Measurements from ENCODE around the gene IL1RAPL2.

Gene IL1RAPL2

GRCh38 chrX:105475801-105476200, 909.8 kb downstream of the IL1RAPL2 start:
- no peak for DNase-seq

GRCh38 chrX:105477351-105477750, 911.4 kb downstream of the IL1RAPL2 start:
- DNase-seq: no peak

- DNase-seq: no peak
These were observed 914.8 kb downstream of the IL1RAPL2 start for GRCh38 chrX:105480646-105481310.

GRCh38 chrX:105483011-105483410, 917.0 kb downstream of the IL1RAPL2 start:
- DNase-seq: no peak

GRCh38 chrX:105488716-105489115, 922.7 kb downstream of the IL1RAPL2 start:
- no peak for DNase-seq

GRCh38 chrX:105495376-105495775, 929.4 kb downstream of the IL1RAPL2 start:
- DNase-seq: no peak

- DNase-seq: no peak
These were observed 936.3 kb downstream of the IL1RAPL2 start for GRCh38 chrX:105502336-105502735.

- DNase-seq: no peak
These were observed 949.6 kb downstream of the IL1RAPL2 start for GRCh38 chrX:105515561-105515960.

- no peak for DNase-seq
These were observed 960.4 kb downstream of the IL1RAPL2 start for GRCh38 chrX:105526431-105526830.

- DNase-seq: no peak
These were observed 961.8 kb downstream of the IL1RAPL2 start for GRCh38 chrX:105527759-105528158.

GRCh38 chrX:105533951-105534350, 968.0 kb downstream of the IL1RAPL2 start:
- DNase-seq: no peak

- DNase-seq: no peak
These were observed 977.3 kb downstream of the IL1RAPL2 start for GRCh38 chrX:105543283-105543682.

GRCh38 chrX:105550043-105550663, 984.2 kb downstream of the IL1RAPL2 start:
- no peak for DNase-seq

- DNase-seq: no peak
These were observed 986.4 kb downstream of the IL1RAPL2 start for GRCh38 chrX:105552395-105552794.

- no peak for DNase-seq
These were observed 987.1 kb downstream of the IL1RAPL2 start for GRCh38 chrX:105553118-105553517.

GRCh38 chrX:105564501-105564900, 998.5 kb downstream of the IL1RAPL2 start:
- DNase-seq: no peak

GRCh38 chrX:105565856-105566255, 999.9 kb downstream of the IL1RAPL2 start:
- no peak for DNase-seq

GRCh38 chrX:105567082-105567481, 1001.1 kb downstream of the IL1RAPL2 start:
- DNase-seq: no peak

- DNase-seq: no peak
These were observed 1042.7 kb downstream of the IL1RAPL2 start for GRCh38 chrX:105608745-105609144.

GRCh38 chrX:105609530-105609929, 1043.5 kb downstream of the IL1RAPL2 start:
- DNase-seq: no peak

GRCh38 chrX:105610411-105610810, 1044.4 kb downstream of the IL1RAPL2 start:
- no peak for DNase-seq

GRCh38 chrX:105618393-105619101, 1052.5 kb downstream of the IL1RAPL2 start:
- DNase-seq: peak; percentile 77 to 86

GRCh38 chrX:105634180-105634579, 1068.2 kb downstream of the IL1RAPL2 start:
- no peak for DNase-seq

GRCh38 chrX:105635794-105636193, 1069.8 kb downstream of the IL1RAPL2 start:
- DNase-seq: peak in 1 of 2 experiments; percentile 4

Measured in NCI-H526 (cell line).